Measurements from ENCODE around the gene CFAP210. TPM values are rescaled to one million over a fixed set of nuclear protein-coding genes. Genes with fewer than 3 reads are reported as not detected.

CFAP210 gene
- total and polyA plus RNA-seq, 4 donors = 2.8 to 4.5 (median 3.5) TPM

DNA sequence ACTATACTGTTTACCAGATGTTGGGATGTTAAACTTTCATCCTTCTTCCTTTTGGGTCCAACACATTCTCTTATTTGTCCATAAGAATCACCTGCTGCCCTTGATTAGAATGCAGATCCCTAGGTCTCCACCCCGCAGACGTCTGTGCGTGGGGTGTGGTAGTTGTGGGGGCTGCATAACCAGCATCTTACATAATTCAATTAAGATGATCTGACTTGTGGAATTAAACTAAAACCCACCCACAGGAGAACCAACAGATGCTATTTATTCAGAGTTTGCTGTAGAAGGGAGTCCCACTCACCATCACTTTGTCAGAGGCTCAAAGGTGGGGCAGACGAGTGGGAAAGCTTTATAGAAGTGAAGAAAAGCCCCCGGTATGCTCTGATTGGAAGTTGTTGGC, 37.9 kb upstream of the CFAP210 start:
- peaks cover 7% of the 10 kb centered on the region for H3K4me1 ChIP-seq (ENCODE audit: control insufficient read depth, insufficient read depth, low read length)
- H3K27ac ChIP-seq (ENCODE audit: low read depth, low read length) = no peak overlapping the region
- H3K36me3 ChIP-seq (ENCODE audit: control insufficient read depth, insufficient read depth, low read length) = no peaks in the 10 kb centered on the region
- H3K27me3 ChIP-seq (ENCODE audit: control insufficient read depth, insufficient read depth, low read length) = no peaks in the 10 kb centered on the region
- H3K9me3 ChIP-seq (ENCODE audit: control insufficient read depth, insufficient read depth, low read length) = no peaks in the 10 kb centered on the region
- no peak for DNase-seq (ENCODE audit: low read depth in 4 of 6, low spot score in 6 of 6)
- no peak overlapping the region for H3K4me3 ChIP-seq (ENCODE audit: low read depth, low read length)
- 56% methylated on average over 2 of the region's 5 CpGs for WGBS (ENCODE audit: insufficient coverage)

DNA sequence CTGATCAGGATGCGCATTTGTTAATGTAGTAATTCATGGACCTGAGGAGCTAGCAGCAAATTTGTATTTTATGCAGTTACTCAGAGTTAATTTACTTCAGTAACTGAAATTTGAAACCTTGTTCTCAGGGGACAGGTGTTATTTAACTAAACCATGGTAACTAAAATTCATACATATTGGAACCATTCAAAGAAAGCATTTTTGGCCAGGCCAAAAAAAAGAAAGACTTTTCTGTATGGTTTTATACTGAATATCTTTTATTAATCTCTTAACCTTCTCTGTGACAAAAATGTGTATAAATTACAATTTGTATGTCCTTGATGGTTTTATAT, 35.0 kb upstream of the CFAP210 start:
- DNase-seq (ENCODE audit: low read depth in 4 of 6, low spot score in 6 of 6) = no peak
- no peak overlapping the region for H3K27ac ChIP-seq (ENCODE audit: low read depth, low read length)
- no peaks in the 10 kb centered on the region for H3K36me3 ChIP-seq (ENCODE audit: control insufficient read depth, insufficient read depth, low read length)
- WGBS (ENCODE audit: insufficient coverage) = no CpG with 5 or more reads among the region's 1 CpG
- H3K4me3 ChIP-seq (ENCODE audit: low read depth, low read length) = no peak overlapping the region
- no peaks in the 10 kb centered on the region for H3K9me3 ChIP-seq (ENCODE audit: control insufficient read depth, insufficient read depth, low read length)
- no peaks in the 10 kb centered on the region for H3K27me3 ChIP-seq (ENCODE audit: control insufficient read depth, insufficient read depth, low read length)
- peaks cover 5% of the 10 kb centered on the region for H3K4me1 ChIP-seq (ENCODE audit: control insufficient read depth, insufficient read depth, low read length)

DNA sequence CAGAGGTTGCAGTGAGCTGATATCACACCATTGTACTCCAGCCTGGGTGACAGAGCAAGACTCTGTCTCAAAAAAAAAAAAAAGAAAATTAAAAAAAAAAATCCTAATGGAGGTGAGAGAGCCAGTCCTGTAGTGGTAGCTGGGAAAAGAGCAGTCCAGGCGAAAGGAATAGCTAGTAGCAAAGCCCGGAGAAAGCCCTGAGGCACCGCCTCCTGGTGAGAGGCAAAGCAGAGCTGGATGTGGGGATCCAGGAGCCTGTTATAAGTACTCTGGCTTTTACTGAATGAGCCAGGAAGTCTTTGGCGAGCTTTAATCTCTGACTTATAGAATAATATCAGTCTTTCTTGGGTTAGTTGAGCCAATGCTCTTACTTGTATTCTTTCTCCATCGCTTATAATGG, 32.9 kb upstream of the CFAP210 start:
- no peak for DNase-seq (ENCODE audit: low read depth in 4 of 6, low spot score in 6 of 6)
- 88% methylated on average over 3 of the region's 5 CpGs for WGBS (ENCODE audit: insufficient coverage)

DNA sequence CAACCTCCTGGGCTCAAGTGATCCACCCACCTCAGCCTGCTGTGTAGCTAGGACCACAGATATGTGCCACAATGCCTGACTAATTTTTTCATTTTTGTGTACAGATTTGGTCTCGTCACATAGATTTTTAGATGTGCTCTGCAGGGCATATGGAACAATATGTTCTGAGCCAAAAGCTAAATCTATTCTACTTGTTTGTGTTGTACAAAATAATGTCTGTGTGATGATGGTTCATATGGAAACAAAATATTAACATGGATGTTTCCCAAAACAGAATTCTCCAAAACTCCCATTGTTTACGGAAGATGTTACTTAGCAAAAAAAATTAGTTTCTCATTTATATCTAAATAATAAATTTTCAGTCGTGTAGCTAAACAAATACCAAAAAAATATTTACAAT, 26.8 kb upstream of the CFAP210 start:
- H3K27ac ChIP-seq (ENCODE audit: low read depth, low read length) = no peak overlapping the region
- DNase-seq (ENCODE audit: low read depth in 4 of 6, low spot score in 6 of 6) = no peak
- no peak overlapping the region for H3K4me3 ChIP-seq (ENCODE audit: low read depth, low read length)
- no peaks in the 10 kb centered on the region for H3K36me3 ChIP-seq (ENCODE audit: control insufficient read depth, insufficient read depth, low read length)
- H3K4me1 ChIP-seq (ENCODE audit: control insufficient read depth, insufficient read depth, low read length) = peaks cover 12% of the 10 kb centered on the region
- no CpG with 5 or more reads among the region's 3 CpGs for WGBS (ENCODE audit: insufficient coverage)
- no peaks in the 10 kb centered on the region for H3K27me3 ChIP-seq (ENCODE audit: control insufficient read depth, insufficient read depth, low read length)
- no peaks in the 10 kb centered on the region for H3K9me3 ChIP-seq (ENCODE audit: control insufficient read depth, insufficient read depth, low read length)

More for the DNA sequence above, 32.9 kb upstream of the CFAP210 start:
- Histone ChIP-seq H3K36me3 (ENCODE audit: control insufficient read depth, insufficient read depth, low read length) (no peaks in the 10 kb centered on the region), H3K27ac (ENCODE audit: low read depth, low read length) (no peak overlapping the region), H3K9me3 (ENCODE audit: control insufficient read depth, insufficient read depth, low read length) (no peaks in the 10 kb centered on the region), H3K4me3 (ENCODE audit: low read depth, low read length) (no peak overlapping the region), H3K27me3 (ENCODE audit: control insufficient read depth, insufficient read depth, low read length) (no peaks in the 10 kb centered on the region), H3K4me1 (ENCODE audit: control insufficient read depth, insufficient read depth, low read length) (no peaks in the 10 kb centered on the region)

DNA sequence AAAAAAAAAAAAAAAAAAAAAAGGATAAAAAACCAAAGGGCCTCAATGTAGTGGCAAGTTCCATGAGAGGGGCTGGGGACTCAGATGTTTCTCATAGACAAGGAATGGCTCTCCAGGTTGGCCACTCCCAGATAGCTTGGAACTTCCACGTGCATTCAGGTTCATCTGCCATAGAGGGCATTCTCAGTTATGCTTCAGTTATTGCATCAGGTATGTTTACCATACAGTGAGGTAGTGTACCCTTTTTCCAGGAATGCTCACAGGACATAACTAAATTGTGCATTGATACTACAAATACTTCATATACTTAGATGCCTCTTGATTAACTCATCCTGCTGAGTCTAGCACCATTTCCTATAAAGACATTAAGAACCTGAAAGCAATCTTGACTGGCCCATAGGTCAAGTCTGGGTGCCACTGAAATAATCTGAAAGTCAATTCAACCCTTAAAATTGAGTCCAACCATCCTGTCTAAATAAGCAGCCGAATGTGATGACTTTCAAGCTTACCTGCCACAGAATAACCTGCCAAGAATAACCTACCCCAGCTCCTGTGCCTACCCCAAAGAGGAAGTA, 24.8 kb upstream of the CFAP210 start:
- 100% methylated on average over 1 of the region's 2 CpGs for WGBS (ENCODE audit: insufficient coverage)

DNA sequence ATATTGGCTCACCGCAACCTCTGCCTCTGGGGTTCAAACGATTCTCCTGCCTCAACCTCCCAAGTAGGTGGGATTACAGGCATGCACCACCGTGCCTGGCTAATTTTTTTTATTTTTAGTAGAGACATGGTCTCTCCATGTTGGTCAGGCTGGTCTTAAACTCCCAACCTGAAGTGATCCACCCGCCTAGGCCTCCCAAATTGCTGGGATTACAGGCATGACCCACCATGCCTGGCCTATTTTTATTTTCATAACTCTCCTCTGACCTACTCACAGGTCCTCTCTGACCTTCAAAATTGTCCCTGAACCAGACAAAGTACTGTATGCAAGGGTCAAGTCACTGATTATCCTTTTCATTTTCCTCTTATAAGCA, 23.5 kb upstream of the CFAP210 start:
- no peak overlapping the region for H3K27ac ChIP-seq (ENCODE audit: low read depth, low read length)
- H3K36me3 ChIP-seq (ENCODE audit: control insufficient read depth, insufficient read depth, low read length) = no peaks in the 10 kb centered on the region
- H3K4me1 ChIP-seq (ENCODE audit: control insufficient read depth, insufficient read depth, low read length) = peaks cover 18% of the 10 kb centered on the region
- DNase-seq (ENCODE audit: low read depth in 4 of 6, low spot score in 6 of 6) = no peak
- H3K9me3 ChIP-seq (ENCODE audit: control insufficient read depth, insufficient read depth, low read length) = no peaks in the 10 kb centered on the region
- H3K27me3 ChIP-seq (ENCODE audit: control insufficient read depth, insufficient read depth, low read length) = no peaks in the 10 kb centered on the region
- WGBS (ENCODE audit: insufficient coverage) = 100% methylated on average over 1 of the region's 4 CpGs
- H3K4me3 ChIP-seq (ENCODE audit: low read depth, low read length) = no peak overlapping the region

More for the DNA sequence above, 24.8 kb upstream of the CFAP210 start:
- no peak for DNase-seq (ENCODE audit: low read depth in 4 of 6, low spot score in 6 of 6)
- Histone ChIP-seq H3K27ac (ENCODE audit: low read depth, low read length) (no peak overlapping the region), H3K36me3 (ENCODE audit: control insufficient read depth, insufficient read depth, low read length) (no peaks in the 10 kb centered on the region), H3K4me1 (ENCODE audit: control insufficient read depth, insufficient read depth, low read length) (peaks cover 18% of the 10 kb centered on the region), H3K4me3 (ENCODE audit: low read depth, low read length) (no peak overlapping the region), H3K9me3 (ENCODE audit: control insufficient read depth, insufficient read depth, low read length) (no peaks in the 10 kb centered on the region), H3K27me3 (ENCODE audit: control insufficient read depth, insufficient read depth, low read length) (no peaks in the 10 kb centered on the region)

DNA sequence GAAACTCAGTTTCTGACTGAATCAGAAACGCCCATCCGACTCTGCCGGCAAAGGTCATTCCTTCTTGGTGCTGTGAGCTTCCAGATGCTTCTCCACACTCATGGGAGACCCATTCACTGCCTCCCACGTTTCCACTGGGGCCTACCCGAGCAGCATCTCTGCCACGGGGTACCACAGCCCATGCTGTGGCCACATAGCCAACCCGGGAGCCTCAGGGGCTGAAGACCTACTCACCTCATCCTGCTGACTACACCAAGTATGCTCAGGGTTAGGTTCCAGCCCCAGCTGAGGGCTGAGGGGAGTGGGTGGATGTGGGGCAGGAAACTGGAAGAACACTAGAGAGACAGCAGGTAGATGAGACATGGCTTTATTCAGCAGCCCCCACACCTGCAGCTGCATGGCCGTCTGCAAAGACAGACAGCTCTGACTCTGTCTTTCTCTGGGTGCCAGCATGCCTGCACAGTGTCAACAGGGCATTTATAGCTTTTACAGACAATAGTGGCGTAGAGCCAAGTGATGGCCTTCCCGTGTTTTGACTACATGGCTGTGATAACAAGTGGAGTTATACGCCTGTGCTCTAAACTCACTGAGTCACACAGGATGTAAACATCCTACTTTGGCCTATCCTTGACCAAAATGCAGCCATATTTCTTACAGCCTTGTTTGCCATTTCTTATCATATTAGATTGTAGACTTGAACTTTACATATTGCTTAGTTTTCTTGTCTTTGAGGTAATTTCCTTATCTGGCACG, 22.9 kb upstream of the CFAP210 start:
- no peak overlapping the region for H3K27ac ChIP-seq (ENCODE audit: low read depth, low read length)

DNA sequence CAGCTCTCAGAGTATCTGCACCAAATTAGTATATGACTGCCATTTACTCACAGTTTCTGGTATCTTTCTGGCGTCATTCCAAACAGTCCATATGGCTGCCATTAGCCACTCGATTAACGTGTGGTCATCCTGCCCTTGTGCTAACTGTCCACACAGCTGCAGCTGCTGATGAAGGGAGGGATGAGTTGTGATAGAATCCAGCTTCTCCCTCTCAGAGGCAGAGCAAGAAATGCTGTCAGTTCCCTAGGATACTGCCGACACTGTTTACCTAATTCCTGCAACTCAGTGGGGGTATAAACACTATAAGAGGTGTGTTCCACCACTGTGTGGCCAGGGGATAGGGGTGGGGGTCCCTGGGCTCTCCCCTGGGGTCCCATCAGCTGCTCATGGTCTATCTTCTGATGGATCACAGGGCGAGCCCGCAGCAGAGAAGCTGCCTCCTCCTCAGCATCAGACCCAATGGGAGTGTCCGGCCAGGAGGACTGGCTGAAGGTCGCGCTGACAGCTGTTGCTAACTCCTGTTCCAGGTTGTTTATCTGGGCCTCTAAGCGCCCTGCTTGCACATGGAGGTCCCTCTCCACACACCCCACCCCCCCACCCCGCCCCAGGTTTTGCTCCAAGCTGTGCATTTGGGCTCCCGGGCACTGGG, 22.2 kb upstream of the CFAP210 start:
- no peak overlapping the region for H3K27ac ChIP-seq (ENCODE audit: low read depth, low read length)
- peaks cover 21% of the 10 kb centered on the region for H3K4me1 ChIP-seq (ENCODE audit: control insufficient read depth, insufficient read depth, low read length)
- no peaks in the 10 kb centered on the region for H3K27me3 ChIP-seq (ENCODE audit: control insufficient read depth, insufficient read depth, low read length)
- H3K4me3 ChIP-seq (ENCODE audit: low read depth, low read length) = no peak overlapping the region
- WGBS (ENCODE audit: insufficient coverage) = 57% methylated on average over 11 of the region's 12 CpGs
- peak in 2 of 6 donors; percentile 54 to 68 for DNase-seq (ENCODE audit: low read depth in 4 of 6, low spot score in 6 of 6)
- no peaks in the 10 kb centered on the region for H3K36me3 ChIP-seq (ENCODE audit: control insufficient read depth, insufficient read depth, low read length)
- no peaks in the 10 kb centered on the region for H3K9me3 ChIP-seq (ENCODE audit: control insufficient read depth, insufficient read depth, low read length)

More for the DNA sequence above, 22.9 kb upstream of the CFAP210 start:
- Histone ChIP-seq H3K4me1 (ENCODE audit: control insufficient read depth, insufficient read depth, low read length) (peaks cover 18% of the 10 kb centered on the region), H3K36me3 (ENCODE audit: control insufficient read depth, insufficient read depth, low read length) (no peaks in the 10 kb centered on the region), H3K4me3 (ENCODE audit: low read depth, low read length) (no peak overlapping the region), H3K9me3 (ENCODE audit: control insufficient read depth, insufficient read depth, low read length) (no peaks in the 10 kb centered on the region), H3K27me3 (ENCODE audit: control insufficient read depth, insufficient read depth, low read length) (no peaks in the 10 kb centered on the region)
- 77% methylated on average over 7 of the region's 12 CpGs for WGBS (ENCODE audit: insufficient coverage)
- peak in 2 of 6 donors; percentile 41 to 43 for DNase-seq (ENCODE audit: low read depth in 4 of 6, low spot score in 6 of 6)

DNA sequence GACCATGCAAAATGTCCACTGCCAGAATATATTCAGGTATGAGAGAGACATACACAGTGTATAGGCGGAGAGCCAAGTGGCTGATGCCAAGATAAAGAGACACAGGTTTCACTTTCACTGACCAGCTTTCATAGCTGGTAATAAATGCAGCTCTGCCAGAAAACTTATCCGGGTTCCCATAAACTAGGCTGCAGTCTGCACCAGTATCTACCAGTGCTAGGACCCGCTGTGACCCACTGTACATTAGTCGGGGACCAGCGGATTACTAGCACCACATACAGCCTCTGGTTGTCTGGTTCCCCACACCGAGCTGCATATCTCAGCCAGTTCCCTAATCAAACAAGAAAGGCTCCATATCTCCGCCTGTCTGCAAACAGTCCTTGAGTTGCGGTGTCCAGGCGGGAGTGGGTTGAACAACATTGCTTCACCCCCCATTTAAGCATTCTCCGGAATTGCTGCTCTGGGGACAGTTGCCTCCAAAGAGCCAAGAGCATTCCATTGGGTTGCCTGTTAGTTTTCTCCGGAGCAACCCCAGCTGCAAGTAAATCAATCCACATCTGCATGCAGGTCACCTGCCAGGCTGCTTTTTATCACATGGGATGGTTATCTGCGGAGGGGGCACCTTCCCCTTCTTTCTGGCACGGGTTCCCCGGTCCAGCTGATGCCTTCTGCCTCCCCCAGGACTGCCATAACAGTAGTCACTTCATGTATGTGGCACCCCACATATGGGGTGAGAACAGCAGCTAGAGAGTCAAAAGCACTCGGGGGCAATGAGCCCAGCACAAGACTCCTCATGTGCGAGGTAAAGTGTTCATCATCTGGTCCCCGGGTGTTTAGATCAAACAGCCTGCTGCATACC, 21.4 kb upstream of the CFAP210 start:
- no peaks in the 10 kb centered on the region for H3K27me3 ChIP-seq (ENCODE audit: control insufficient read depth, insufficient read depth, low read length)
- H3K4me1 ChIP-seq (ENCODE audit: control insufficient read depth, insufficient read depth, low read length) = peaks cover 22% of the 10 kb centered on the region
- no peaks in the 10 kb centered on the region for H3K36me3 ChIP-seq (ENCODE audit: control insufficient read depth, insufficient read depth, low read length)
- WGBS (ENCODE audit: insufficient coverage) = 36% methylated on average over 14 of the region's 17 CpGs
- H3K4me3 ChIP-seq (ENCODE audit: low read depth, low read length) = no peak overlapping the region
- H3K27ac ChIP-seq (ENCODE audit: low read depth, low read length) = no peak overlapping the region
- H3K9me3 ChIP-seq (ENCODE audit: control insufficient read depth, insufficient read depth, low read length) = no peaks in the 10 kb centered on the region
- peak in 2 of 6 donors; percentile 36 to 37 for DNase-seq (ENCODE audit: low read depth in 4 of 6, low spot score in 6 of 6)
